ENCODE measurements around the gene C15orf39. TPM values are rescaled to one million over a fixed set of nuclear protein-coding genes. Genes with fewer than 3 reads are reported as not detected.
"Not testable (repeated sequence)": the region's sequence is repeated elsewhere in the genome, so short reads cannot be mapped to it uniquely, and the experiment has no call there.

C15orf39 gene
- total RNA-seq, 1 donor from 2014 or later: 31.7 TPM

- DNase-seq (ENCODE audit: low spot score): no peak
These were observed 27.7 kb downstream of the C15orf39 start for GRCh38 chr15:75229191-75230015.

- DNase-seq (ENCODE audit: low spot score): no peak
These were observed 28.3 kb downstream of the C15orf39 start for GRCh38 chr15:75230016-75230343.

GRCh38 chr15:75230551-75231371, 29.1 kb downstream of the C15orf39 start:
- DNase-seq (ENCODE audit: low spot score): no peak

- no peak for DNase-seq (ENCODE audit: low spot score)
These were observed 30.2 kb downstream of the C15orf39 start for GRCh38 chr15:75231836-75232235.

GRCh38 chr15:75232252-75232813, 30.7 kb downstream of the C15orf39 start:
- no peak for DNase-seq (ENCODE audit: low spot score)

- no peak for DNase-seq (ENCODE audit: low spot score)
These were observed 31.3 kb downstream of the C15orf39 start for GRCh38 chr15:75232826-75233503.

GRCh38 chr15:75233504-75234190, 32.0 kb downstream of the C15orf39 start:
- DNase-seq (ENCODE audit: low spot score): no peak

- no peak for DNase-seq (ENCODE audit: low spot score)
These were observed 32.6 kb downstream of the C15orf39 start for GRCh38 chr15:75234191-75234810.

GRCh38 chr15:75235051-75235673, 33.5 kb downstream of the C15orf39 start:
- DNase-seq (ENCODE audit: low spot score): peak; percentile 72

- DNase-seq (ENCODE audit: low spot score): peak; percentile 60
These were observed 34.4 kb downstream of the C15orf39 start for GRCh38 chr15:75235760-75236729.

- DNase-seq (ENCODE audit: low spot score): peak; percentile 85
These were observed 35.8 kb downstream of the C15orf39 start for GRCh38 chr15:75237316-75237982.

GRCh38 chr15:75238150-75238549, 36.5 kb downstream of the C15orf39 start:
- DNase-seq (ENCODE audit: low spot score): peak; percentile 77

GRCh38 chr15:75245741-75246140, 44.1 kb downstream of the C15orf39 start:
- not testable (repeated sequence) for DNase-seq (ENCODE audit: low spot score)

GRCh38 chr15:75248991-75249390, 47.3 kb downstream of the C15orf39 start:
- DNase-seq (ENCODE audit: low spot score): not testable (repeated sequence)

- DNase-seq (ENCODE audit: low spot score): no peak
These were observed 48.0 kb downstream of the C15orf39 start for GRCh38 chr15:75249726-75250125.

GRCh38 chr15:75251343-75251742, 49.7 kb downstream of the C15orf39 start:
- DNase-seq (ENCODE audit: low spot score): not testable (repeated sequence)

GRCh38 chr15:75252285-75252684, 50.6 kb downstream of the C15orf39 start:
- DNase-seq (ENCODE audit: low spot score): not testable (repeated sequence)

- not testable (repeated sequence) for DNase-seq (ENCODE audit: low spot score)
These were observed 56.4 kb downstream of the C15orf39 start, which contains the start of gene GOLGA6C for GRCh38 chr15:75258034-75258433. Gene GOLGA6C, plus strand, starts transcription at chr15:75258334. Its CDS starts 265 bp downstream, at chr15:75258599.
